ENCODE results near the gene ATP1B2.
"Not testable (repeated sequence)": the region's sequence is repeated elsewhere in the genome, so short reads cannot be mapped to it uniquely, and the experiment has no call there.

The ATP1B2 gene

GRCh38 chr17:7633093-7633492 lies 17.6 kb upstream of the ATP1B2 start:
- no peak for DNase-seq (ENCODE audit: extremely low read depth in 1 of 2, low read depth in 1 of 2)

- no peak for DNase-seq (ENCODE audit: extremely low read depth in 1 of 2, low read depth in 1 of 2)
Measured at GRCh38 chr17:7634384-7634783, 16.3 kb upstream of the ATP1B2 start.

GRCh38 chr17:7636163-7636562 lies 14.6 kb upstream of the ATP1B2 start:
- no peak for DNase-seq (ENCODE audit: extremely low read depth in 1 of 2, low read depth in 1 of 2)

- no peak for DNase-seq (ENCODE audit: extremely low read depth in 1 of 2, low read depth in 1 of 2)
Measured at GRCh38 chr17:7640783-7641182, 9.9 kb upstream of the ATP1B2 start.

- DNase-seq (ENCODE audit: extremely low read depth in 1 of 2, low read depth in 1 of 2), result not testable (repeated sequence)
Measured at GRCh38 chr17:7641635-7642034, 9.1 kb upstream of the ATP1B2 start.

GRCh38 chr17:7644775-7645174 lies 6.0 kb upstream of the ATP1B2 start:
- DNase-seq (ENCODE audit: extremely low read depth in 1 of 2, low read depth in 1 of 2), result no peak

GRCh38 chr17:7646457-7646856 lies 4.3 kb upstream of the ATP1B2 start:
- DNase-seq (ENCODE audit: extremely low read depth in 1 of 2, low read depth in 1 of 2), result no peak

GRCh38 chr17:7647018-7647417 lies 3.7 kb upstream of the ATP1B2 start:
- no peak for DNase-seq (ENCODE audit: extremely low read depth in 1 of 2, low read depth in 1 of 2)

GRCh38 chr17:7651097-7651664 lies 455 bp downstream of the ATP1B2 start:
- DNase-seq (ENCODE audit: extremely low read depth in 1 of 2, low read depth in 1 of 2), result no peak

- DNase-seq (ENCODE audit: extremely low read depth in 1 of 2, low read depth in 1 of 2), result no peak
Measured at GRCh38 chr17:7651665-7652387, 1.1 kb downstream of the ATP1B2 start.

- DNase-seq (ENCODE audit: extremely low read depth in 1 of 2, low read depth in 1 of 2), result no peak
Measured at GRCh38 chr17:7652388-7653356, 1.9 kb downstream of the ATP1B2 start.

GRCh38 chr17:7654832-7655540 lies 4.3 kb downstream of the ATP1B2 start:
- no peak for DNase-seq (ENCODE audit: extremely low read depth in 1 of 2, low read depth in 1 of 2)

- DNase-seq (ENCODE audit: extremely low read depth in 1 of 2, low read depth in 1 of 2), result no peak
Measured at GRCh38 chr17:7655541-7655840, 4.8 kb downstream of the ATP1B2 start.

GRCh38 chr17:7656958-7657609 lies 6.4 kb downstream of the ATP1B2 start:
- DNase-seq (ENCODE audit: extremely low read depth in 1 of 2, low read depth in 1 of 2), result no peak

GRCh38 chr17:7667656-7668406 lies 17.1 kb downstream of the ATP1B2 start:
- DNase-seq (ENCODE audit: extremely low read depth in 1 of 2, low read depth in 1 of 2), result no peak

- DNase-seq (ENCODE audit: extremely low read depth in 1 of 2, low read depth in 1 of 2), result no peak
Measured at GRCh38 chr17:7668482-7668881, 17.8 kb downstream of the ATP1B2 start.

GRCh38 chr17:7673239-7673638 lies 22.5 kb downstream of the ATP1B2 start:
- DNase-seq (ENCODE audit: extremely low read depth in 1 of 2, low read depth in 1 of 2), result no peak

GRCh38 chr17:7674934-7675333 lies 24.2 kb downstream of the ATP1B2 start:
- no peak for DNase-seq (ENCODE audit: extremely low read depth in 1 of 2, low read depth in 1 of 2)

GRCh38 chr17:7676533-7676932 lies 25.8 kb downstream of the ATP1B2 start:
- no peak for DNase-seq (ENCODE audit: extremely low read depth in 1 of 2, low read depth in 1 of 2)
